GM19099 (cell line): ENCODE results near the gene SNAP29.

Experiments used
- POLR2A ChIP-seq: IDR thresholded peaks from 3 replicates; pipeline ENCODE4 v1.6.1; 2011; ENCODE audit warnings: low read depth; ENCODE audit not compliant: insufficient read length; ENCODE audit errors: extremely low read depth

SNAP29 gene

DNA sequence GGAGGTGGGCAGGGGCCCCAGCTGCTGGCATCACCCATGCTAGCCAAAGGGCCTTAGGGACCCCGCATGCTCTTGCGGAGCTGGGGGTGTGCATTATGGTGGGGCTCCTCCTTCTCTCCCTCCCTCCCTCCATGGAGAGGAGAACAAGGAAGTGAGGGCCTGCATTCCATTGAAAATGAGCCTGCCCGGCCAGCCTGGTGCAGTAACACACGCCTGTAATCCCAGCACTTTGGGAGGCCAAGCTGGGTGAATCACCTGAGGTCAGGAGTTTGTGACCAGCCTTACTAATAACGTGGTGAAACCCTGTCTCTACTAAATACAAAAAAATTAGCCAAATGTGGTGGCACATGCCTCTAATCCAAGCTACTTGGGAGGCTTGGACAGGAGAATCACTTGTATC is 22.4 kb downstream of the SNAP29 start:
- TF ChIP-seq POLR2A, result no peak

DNA sequence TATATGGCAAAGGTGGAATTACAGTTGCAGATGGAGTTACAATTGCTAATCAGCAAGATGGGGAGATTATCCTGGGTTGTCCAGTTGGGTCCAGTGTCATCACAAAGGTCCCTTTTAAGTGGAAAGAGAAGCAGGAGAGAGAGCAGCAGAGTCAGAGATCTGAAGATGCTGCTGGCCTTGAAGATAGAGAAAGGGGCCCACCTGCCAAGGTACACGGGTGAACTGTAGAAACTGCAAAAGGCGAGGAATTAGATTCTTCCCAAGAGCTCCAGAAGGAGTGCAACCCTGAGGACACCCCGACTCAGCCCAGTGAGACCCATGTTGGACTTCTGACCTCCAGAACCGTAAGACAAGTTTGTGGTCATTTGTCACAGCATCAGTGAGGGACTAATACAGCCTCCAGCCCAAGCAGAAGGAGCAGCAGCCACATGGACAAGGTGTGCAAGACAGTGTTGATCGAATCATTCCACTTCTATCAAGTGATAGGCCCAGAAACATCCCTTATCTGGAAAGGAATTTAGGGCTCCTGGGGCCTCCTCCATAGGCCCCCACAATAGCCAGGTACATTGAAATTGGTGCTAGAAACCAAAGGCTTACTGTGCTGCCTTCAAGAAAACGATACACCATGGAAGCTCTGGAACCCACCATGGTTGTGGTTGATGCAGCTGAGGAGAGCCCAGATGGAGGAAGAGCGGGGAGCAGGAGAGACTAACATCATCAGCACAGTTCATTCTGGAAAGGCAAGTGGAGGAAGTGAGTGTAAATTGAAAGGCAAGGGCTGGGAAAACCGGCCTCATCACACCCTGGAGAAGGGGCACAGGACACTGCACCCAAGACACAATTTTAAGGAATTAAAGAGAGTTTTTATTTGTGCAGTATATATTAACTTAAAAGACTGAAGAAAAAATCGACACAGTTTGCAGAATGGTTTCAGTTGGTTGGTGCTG is 23.3 kb downstream of the SNAP29 start:
- TF ChIP-seq POLR2A, result no peak

DNA sequence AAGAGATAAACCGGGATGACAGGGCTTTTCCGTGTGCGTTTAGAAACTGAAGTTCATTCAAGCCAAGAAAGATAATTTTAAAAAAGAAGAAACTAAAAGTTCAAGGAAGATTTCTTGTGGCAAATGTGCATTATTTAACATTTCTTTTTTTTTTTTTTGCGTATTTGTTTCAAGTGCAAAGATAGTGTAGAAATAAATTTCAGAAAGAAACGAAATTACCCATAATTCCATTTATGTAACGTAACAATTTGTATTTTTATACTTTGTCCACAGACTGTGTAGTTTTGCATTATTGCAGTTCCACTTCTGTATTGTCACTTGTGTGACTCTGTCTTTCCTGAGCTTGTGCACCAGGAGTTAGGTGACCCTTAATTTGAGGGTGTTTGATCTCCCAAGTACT is 24.0 kb downstream of the SNAP29 start:
- no peak for TF ChIP-seq POLR2A

DNA sequence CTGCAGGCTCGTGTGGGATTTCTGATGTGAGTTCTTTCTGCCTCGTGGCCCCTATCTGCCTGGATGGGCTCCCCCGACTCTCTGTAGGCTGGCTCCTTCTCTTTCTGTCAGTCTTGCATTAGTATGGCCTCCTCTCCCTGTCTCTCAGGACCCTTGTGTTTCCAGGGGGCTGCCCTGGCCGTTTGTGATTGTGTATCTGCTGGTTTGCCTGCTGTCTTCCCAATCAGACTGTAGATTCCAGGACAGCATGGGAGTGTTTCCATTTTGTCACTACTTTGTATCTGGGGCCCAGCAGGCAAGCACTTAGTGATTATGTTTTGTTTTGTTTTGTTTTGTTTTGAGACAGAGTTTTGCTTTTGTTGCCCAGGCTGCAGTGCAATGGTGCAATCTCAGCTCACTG is 25.6 kb downstream of the SNAP29 start:
- TF ChIP-seq POLR2A, result no peak

DNA sequence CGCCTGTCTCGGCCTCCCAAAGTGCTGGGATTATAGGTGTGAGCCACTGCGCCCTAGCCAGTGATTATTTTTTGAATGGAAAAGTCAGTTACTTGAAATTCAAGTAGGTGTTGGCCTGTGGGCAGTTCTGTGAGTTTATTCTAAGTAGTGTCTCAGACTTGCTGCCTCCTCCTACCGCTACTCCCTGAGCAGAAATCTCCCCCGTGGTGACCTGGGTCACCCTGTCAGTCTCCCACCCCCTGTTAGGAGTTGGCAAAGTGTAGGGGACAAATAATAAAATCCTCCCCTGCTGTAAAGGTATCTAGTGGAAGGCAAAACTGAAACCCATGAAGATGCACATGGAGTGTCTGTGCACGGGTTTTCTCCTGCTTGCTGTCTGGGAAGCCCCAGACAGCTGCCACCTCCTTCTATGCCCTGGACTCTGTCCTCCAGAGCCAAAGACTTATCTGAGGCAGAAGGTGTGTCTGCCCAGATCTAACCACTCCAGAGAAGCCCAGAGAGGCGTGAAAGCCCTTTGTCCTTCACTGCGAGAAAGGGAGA is 26.3 kb downstream of the SNAP29 start:
- no peak for TF ChIP-seq POLR2A

DNA sequence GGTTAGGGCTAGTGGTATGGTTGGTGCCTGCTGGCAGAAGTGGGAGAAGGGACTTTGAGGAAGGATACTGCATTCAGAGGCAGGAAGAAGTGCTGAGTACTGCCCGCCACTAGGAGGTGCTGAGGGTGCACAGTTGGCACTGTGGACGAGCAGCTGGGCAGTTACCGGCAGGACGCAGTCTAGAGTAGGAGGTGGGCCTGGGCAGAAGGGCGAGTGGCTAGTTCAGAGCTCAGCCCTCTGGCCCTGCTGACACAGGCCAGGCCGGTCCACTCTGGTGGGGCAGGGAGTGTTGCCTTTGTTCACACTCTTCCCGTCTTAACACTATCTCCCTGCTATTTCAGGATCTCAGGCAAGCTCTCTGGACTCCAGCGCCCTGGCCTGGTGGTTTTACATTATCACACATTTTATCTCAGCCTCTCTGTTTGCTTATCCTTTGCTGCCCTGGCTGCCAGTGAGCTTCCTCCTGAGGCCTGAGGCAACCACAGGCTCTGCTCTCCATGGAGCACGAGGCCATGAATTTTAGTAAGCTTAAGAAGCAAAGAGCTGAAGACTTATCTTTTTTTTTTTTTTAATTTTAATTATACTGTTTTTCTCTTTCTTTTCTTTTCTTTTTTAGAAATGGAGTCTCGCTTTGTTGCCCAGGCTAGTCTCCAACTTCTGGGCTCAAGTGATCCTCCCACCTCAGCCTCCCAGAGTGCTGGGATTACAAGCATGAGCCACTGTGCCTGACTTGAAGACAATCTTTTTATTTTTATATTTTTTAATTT is 26.9 kb downstream of the SNAP29 start:
- no peak for TF ChIP-seq POLR2A

DNA sequence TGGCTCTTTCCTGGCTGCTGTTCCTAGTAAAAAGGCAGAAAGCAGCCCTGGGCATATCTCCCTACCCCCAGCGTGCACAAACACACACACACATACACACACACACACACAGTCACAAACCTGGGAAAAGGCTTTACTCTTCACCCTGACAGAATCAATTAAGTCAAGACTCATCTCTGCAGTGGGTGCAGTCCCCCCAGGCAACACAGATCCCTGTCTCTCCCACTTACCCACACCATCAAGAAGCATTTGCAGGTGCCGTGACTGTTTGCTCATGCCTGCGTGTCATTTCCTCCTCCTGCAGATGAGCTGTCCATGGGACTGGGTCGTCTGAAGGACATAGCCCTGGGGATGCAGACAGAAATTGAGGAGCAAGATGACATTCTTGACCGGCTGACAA is 28.6 kb downstream of the SNAP29 start:
- TF ChIP-seq POLR2A, result no peak

DNA sequence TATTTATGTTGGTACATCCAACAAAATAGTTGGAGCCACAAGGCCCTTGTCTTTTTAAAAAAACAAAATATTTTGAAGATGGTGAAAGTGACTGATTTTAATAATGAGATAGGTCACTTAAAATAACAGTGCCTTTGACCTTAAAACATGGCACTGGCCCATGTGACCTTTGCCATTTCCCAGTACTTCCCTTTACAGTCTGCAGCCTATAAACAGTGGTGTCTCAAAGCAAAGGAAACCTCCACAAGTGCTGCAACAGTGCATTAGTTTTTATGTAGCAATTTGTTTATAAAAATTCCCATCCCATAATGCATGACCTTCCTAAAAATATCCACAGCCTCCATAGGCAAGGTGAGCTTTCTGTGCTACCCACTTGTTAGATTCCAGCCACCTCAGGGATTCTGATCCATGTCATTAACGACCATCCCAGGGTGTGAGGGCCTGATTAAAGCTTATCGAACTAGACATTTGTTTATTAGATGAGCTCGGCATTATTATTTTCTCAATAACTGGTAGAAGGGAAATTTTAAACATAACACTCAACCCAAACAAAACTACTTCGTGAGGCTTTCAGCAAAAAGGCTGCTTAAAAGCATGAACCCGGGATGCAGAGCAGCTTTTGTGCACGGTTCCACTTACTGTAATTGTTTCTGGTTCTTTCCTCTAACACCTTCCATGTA is 30.4 kb downstream of the SNAP29 start:
- TF ChIP-seq POLR2A, result no peak

DNA sequence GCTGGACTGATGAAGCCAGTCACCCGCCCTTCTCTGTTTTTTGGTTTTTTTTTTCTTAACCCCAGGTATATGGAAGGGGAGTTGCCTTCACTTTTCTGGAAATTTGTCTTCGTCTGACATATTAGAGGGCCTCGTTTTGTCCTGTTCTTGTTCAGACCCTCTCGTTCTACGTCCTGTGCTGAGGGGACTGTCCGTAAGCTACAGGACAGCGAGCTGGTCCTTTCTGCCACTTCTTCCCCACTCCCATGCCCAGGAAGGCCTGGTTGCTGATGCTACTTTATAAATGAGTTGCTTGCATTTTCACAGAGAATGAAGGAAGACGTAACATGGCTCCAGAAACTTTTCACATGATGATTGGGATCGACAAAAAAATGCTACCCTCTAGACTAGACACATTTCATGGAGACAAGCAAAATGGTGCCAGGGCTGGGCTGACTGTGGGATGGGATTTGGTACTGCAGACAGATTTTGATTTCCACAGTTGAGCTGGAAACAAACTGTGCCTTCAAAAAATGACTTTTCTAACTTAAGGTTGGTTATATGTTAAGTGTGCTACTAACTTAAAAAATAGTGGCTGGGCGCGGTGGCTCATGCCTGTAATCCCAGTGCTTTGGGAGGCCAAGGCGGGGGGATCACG is 31.2 kb downstream of the SNAP29 start:
- TF ChIP-seq POLR2A, result no peak

DNA sequence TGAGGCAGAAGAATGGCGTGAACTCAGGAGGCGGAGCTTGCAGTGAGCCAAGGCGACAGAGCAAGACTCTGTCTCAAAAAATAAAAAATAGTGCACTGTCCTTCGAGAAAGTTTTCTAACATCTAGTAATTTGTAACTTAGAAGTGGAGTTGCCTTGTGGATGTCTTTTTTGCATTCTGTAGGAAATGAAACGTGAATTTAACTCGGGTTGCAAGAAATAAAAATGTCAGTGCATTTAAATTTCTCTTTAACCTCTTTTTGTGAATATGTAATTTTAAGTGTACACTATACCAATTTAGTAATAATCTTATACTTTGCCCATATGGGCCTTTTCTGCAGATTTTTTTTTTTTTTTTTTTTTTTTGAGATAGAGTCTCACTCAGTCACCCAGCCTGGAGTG is 32.2 kb downstream of the SNAP29 start:
- TF ChIP-seq POLR2A, result no peak

DNA sequence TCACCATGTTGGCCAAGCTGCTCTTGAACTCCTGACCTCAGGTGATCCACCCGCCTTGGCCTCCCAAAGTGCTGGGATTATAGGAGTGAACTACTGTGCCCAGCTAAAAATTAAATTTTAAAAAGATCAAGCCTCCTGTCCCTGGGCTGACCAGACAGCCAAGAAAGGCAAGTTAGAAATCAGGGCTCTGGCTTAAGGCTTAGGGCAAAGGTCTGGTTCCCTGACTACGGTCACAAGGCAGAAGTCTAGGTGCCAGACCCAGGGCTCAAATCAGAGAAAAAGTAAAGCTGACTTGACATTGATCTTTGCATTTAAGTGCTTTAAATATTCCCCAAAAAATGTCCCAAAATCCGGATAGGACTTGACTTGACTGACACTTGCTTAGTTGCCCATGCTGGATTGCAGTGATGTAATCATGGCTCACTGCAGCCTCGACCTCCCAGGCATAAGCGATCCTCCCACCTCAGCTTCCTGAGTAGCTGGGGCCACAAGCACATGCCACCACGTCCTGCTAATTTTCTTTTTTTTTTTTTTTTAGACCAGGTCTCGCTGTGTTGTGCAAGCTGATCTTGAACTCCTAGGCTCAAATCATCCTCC is 41.1 kb downstream of the SNAP29 start:
- no peak for TF ChIP-seq POLR2A

DNA sequence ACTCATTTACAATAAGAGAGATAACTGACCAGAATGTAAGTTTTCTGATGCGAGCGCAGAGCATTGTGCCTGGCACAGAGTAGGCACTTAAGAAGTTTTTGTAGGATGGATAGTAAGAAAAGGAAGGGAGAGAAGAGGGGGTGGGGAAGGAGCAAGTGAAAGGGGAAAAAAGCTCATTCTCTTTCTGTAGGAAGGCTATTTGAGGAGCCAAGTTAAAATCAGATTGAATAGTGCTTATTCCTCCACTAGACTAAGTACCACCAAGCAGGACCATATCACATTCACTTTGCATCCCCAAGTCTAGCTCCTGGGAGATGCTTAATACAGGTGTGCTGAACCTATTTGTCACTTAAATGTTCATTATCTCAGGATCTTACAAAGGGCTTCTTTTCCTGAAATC is 44.3 kb downstream of the SNAP29 start:
- no peak for TF ChIP-seq POLR2A

DNA sequence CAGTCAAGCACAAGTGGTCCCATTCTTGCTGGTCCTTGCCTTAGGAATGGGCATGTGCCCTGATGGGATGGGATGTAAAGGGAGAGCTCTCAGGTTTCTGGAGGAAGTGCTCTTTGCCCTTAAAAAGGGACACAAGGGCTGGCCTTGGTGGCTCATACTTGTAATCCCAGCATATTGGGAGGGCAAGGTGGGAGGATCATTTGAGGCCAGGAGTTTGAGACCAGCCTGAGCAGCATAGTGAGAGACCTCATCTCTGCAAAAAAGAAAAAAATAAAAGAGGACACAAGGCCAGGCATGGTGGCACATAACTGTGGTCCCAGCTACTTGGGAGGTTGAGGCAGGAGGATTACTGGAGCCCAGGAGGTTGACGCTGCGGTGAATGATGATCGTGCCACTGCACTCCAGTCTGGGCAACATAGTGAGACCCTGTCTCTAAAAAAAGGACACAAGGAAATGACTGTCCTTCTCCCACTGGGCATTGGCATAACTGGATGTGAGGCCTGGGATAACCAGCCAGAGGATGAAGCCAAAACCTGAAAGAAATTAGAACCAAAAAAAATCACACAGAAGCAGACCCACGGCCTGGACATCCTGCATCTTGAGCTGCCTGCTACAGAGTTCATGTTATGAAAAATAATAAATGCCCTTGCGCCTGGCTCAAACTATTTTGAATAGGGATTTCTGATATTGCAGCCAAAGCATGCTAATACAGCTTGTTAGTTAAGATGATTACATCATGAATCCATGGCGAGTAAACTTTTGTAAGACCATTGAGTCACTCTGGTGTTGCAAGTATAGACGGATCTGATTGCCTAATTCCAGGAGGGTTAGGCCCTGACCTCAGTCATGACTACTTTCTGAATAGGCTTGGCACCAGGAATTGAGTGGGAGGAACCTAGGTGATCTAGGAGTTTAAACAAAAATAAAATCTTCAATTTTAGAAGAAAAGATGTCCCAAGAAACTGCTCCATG is 45.5 kb downstream of the SNAP29 start:
- no peak for TF ChIP-seq POLR2A
